ENCODE data around the gene THADA.

The THADA gene

GRCh38 chr2:43475922-43476321, 119.9 kb downstream of the THADA start:
- H3K36me3 ChIP-seq (ENCODE audit: control insufficient read depth in 2 of 2, insufficient read depth in 1 of 2, low read length in 2 of 2): peaks cover 0 to 3% of the 10 kb centered on the region in 2 experiments; a peak in 1 of 3 replicates
- TF ChIP-seq ZNF449 (tag by site-specific recombination; IDR thresholded peaks at IDR 0.05) (no peak), ZNF585B (tag by site-specific recombination; IDR thresholded peaks at IDR 0.05) (no peak), ZNF266 (tag by site-specific recombination; IDR thresholded peaks at IDR 0.05; ENCODE audit: low read depth) (no peak), ZNF433 (tag by site-specific recombination; IDR thresholded peaks at IDR 0.05; ENCODE audit: low read depth) (no peak), ZNF785 (tag by site-specific recombination; IDR thresholded peaks at IDR 0.05) (no peak), CTCF (tag by site-specific recombination; IDR thresholded peaks at IDR 0.05) (no peak), ZNF48 (tag by site-specific recombination; IDR thresholded peaks at IDR 0.05) (no peak), GLIS2 (tag by site-specific recombination; IDR thresholded peaks at IDR 0.05) (no peak), REPIN1 (tag by site-specific recombination; IDR thresholded peaks at IDR 0.05; ENCODE audit: low read depth) (no peak), ZBTB7A (tag by site-specific recombination; IDR thresholded peaks at IDR 0.05; ENCODE audit: low read depth) (no peak), ZBTB49 (tag by site-specific recombination; IDR thresholded peaks at IDR 0.05; ENCODE audit: low read depth) (no peak), ZEB2 (tag by site-specific recombination; IDR thresholded peaks at IDR 0.05) (no peak), ZNF146 (tag by site-specific recombination; IDR thresholded peaks at IDR 0.05) (no peak)
- H3K27ac ChIP-seq (ENCODE audit: extremely low read depth, low read depth, low read length): no peak overlapping the region
- H3K9me3 ChIP-seq (ENCODE audit: control insufficient read depth, insufficient read depth, low read depth, low read length): no peaks in the 10 kb centered on the region
- POLR2A ChIA-PET: no interaction called here
- CTCF ChIA-PET: interaction anchor here (1.0 to 1.9 kb wide), 3 partner anchors 9 to 648 kb away, joined by 4 to 12 read pairs (median 5); no protein-coding TSS in a partner anchor
- H3K4me3 ChIP-seq (ENCODE audit: low read depth, low read length): no peak overlapping the region
- H3K4me1 ChIP-seq (ENCODE audit: control insufficient read depth, insufficient read depth, low read length): no peaks in the 10 kb centered on the region

GRCh38 chr2:43475137-43475846, 120.5 kb downstream of the THADA start:
- TF ChIP-seq ZSCAN16 (tag by site-specific recombination; IDR thresholded peaks at IDR 0.05): no peak
- TF ChIP-seq REST (tag by site-specific recombination; IDR thresholded peaks at IDR 0.05): no peak
- no peak for TF ChIP-seq KLF10 (tag by site-specific recombination; IDR thresholded peaks at IDR 0.05)
- TF ChIP-seq ZNF133 (tag by site-specific recombination; IDR thresholded peaks at IDR 0.05): no peak
- TF ChIP-seq ZNF549 (tag by site-specific recombination; IDR thresholded peaks at IDR 0.05): no peak
- no peak for TF ChIP-seq ZNF324 (tag by site-specific recombination; IDR thresholded peaks at IDR 0.05)
- no peak for TF ChIP-seq ZNF10 (tag by site-specific recombination; IDR thresholded peaks at IDR 0.05)
- TF ChIP-seq ZNF114 (tag by site-specific recombination; IDR thresholded peaks at IDR 0.05): no peak
- TF ChIP-seq ZNF341 (tag by site-specific recombination; IDR thresholded peaks at IDR 0.05; ENCODE audit: low read depth): no peak
- no peak for TF ChIP-seq GLIS2 (tag by site-specific recombination; IDR thresholded peaks at IDR 0.05)
- H3K36me3 ChIP-seq (ENCODE audit: control insufficient read depth in 2 of 2, insufficient read depth in 1 of 2, low read length in 2 of 2): peaks cover 0 to 3% of the 10 kb centered on the region in 2 experiments; a peak in 1 of 3 replicates
- ChIA-PET CTCF (interaction anchor here (1.0 to 1.9 kb wide), 2 partner anchors 9 to 647 kb away, joined by 5 to 12 read pairs; no protein-coding TSS in a partner anchor), POLR2A (no interaction called here)
- no peaks in the 10 kb centered on the region for H3K4me1 ChIP-seq (ENCODE audit: control insufficient read depth, insufficient read depth, low read length)
- H3K27ac ChIP-seq (ENCODE audit: extremely low read depth, low read depth, low read length): no peak overlapping the region
- no peak overlapping the region for H3K4me3 ChIP-seq (ENCODE audit: low read depth, low read length)
- H3K9me3 ChIP-seq (ENCODE audit: control insufficient read depth, insufficient read depth, low read depth, low read length): no peaks in the 10 kb centered on the region

Data from HEK293 (cell line).